Uterus (tissue), 4 donors: Measurements from ENCODE around the gene LRRC1. TPM values are rescaled to one million over a fixed set of nuclear protein-coding genes. Genes with fewer than 3 reads are reported as not detected.

Experiments used
- DNase-seq, 2 donors: peaks; one replicate each; pipeline ENCODE4 v3.0.0-alpha.2; 2019 to 2020
- H3K27ac ChIP-seq, 2 donors: fragments of 200-600 bp; sonication (generic); 1 replicate in 1 of 2; 2 replicates in 1 of 2; pipeline ENCODE4 v1.5.1; 2016 to 2018
- H3K27me3 ChIP-seq, 2 donors: fragments of 200-600 bp; sonication (generic); one replicate each; pipeline ENCODE4 v1.5.1; 2018 to 2019; ENCODE audit warnings: control low read depth in 1 of 2
- H3K36me3 ChIP-seq, 2 donors: fragments of 200-600 bp; sonication (generic); one replicate each; pipeline ENCODE4 v1.5.1; 2019; ENCODE audit warnings: control low read depth in 1 of 2
- H3K4me1 ChIP-seq, 2 donors: fragments of 200-600 bp; sonication (generic); one replicate each; pipeline ENCODE4 v1.5.1; 2018 to 2019; ENCODE audit warnings: control low read depth in 1 of 2
- H3K4me3 ChIP-seq, 2 donors: fragments of 200-600 bp; sonication (generic); 1 replicate in 1 of 2; 2 replicates in 1 of 2; pipeline ENCODE4 v1.5.1; 2018 to 2019; ENCODE audit warnings: mild to moderate bottlenecking in 1 of 2
- H3K9me3 ChIP-seq, 2 donors: fragments of 200-600 bp; sonication (generic); one replicate each; pipeline ENCODE4 v1.5.1; 2019; ENCODE audit warnings: control low read depth in 1 of 2
- CTCF ChIP-seq, 4 experiments: fragments of 200-600 bp in 2 of 4; fragments of 450-650 bp in 2 of 4; sonication (generic) in 2 of 4; IDR thresholded peaks; one replicate each; pipeline ENCODE4 v1.5.1; 2016 to 2019; ENCODE audit warnings: antibody characterized with exemption in 4 of 4, mild to moderate bottlenecking in 2 of 4, moderate library complexity in 1 of 4
- POLR2A ChIP-seq, 2 donors: fragments of 450-650 bp; IDR thresholded peaks; one replicate each; pipeline ENCODE4 v1.6.1; 2016; ENCODE audit warnings: antibody characterized with exemption in 2 of 2, mild to moderate bottlenecking in 1 of 2, moderate library complexity in 1 of 2
- intact Hi-C: fragments of 100-400 bp; cut with DNase I; formaldehyde crosslinking; loops from one replicate; pipeline ENCODE4 v1.15.1; 2023; ENCODE audit warnings: low total_unique reads
- total RNA-seq, 4 donors: library from RNA; depleted of rRNA in 3 of 4; stranded (reverse); fragments of >200 nt in 3 of 4; gene quantifications; one replicate each; pipeline versions ENCODE4 v1.1.0 to v1.2.4, GENCODE V29; 2014 to 2023
- donor health status: DM: yes; HTN: yes; CAD: no.

Gene LRRC1
- total RNA-seq, 4 donors from 2014 or later: 4.4 to 39.7 (median 17.7) TPM

GRCh38 chr6:53752856-53753255 lies 41.9 kb upstream of the LRRC1 start:
- intact Hi-C loops: no loop called here
- no peak for DNase-seq
- no peaks in the 10 kb centered on the region for H3K27me3 ChIP-seq
- H3K27ac ChIP-seq: no peak overlapping the region
- no peaks in the 10 kb centered on the region for H3K9me3 ChIP-seq
- no peaks in the 10 kb centered on the region for H3K36me3 ChIP-seq
- no peak overlapping the region for H3K4me3 ChIP-seq
- no peak for TF ChIP-seq CTCF (IDR thresholded peaks at IDR 0.05)
- no peak for TF ChIP-seq POLR2A (IDR thresholded peaks at IDR 0.05)
- no peaks in the 10 kb centered on the region for H3K4me1 ChIP-seq

GRCh38 chr6:53754330-53754729 lies 40.5 kb upstream of the LRRC1 start:
- no peak overlapping the region for H3K4me3 ChIP-seq

GRCh38 chr6:53756396-53756795 lies 38.4 kb upstream of the LRRC1 start:
- H3K9me3 ChIP-seq: no peaks in the 10 kb centered on the region
- H3K4me3 ChIP-seq: no peak overlapping the region
- DNase-seq: no peak
- intact Hi-C loops: no loop called here
- H3K4me1 ChIP-seq: no peaks in the 10 kb centered on the region
- no peak overlapping the region for H3K27ac ChIP-seq
- H3K27me3 ChIP-seq: no peaks in the 10 kb centered on the region
- TF ChIP-seq CTCF (IDR thresholded peaks at IDR 0.05): no peak
- no peak for TF ChIP-seq POLR2A (IDR thresholded peaks at IDR 0.05)
- H3K36me3 ChIP-seq: no peaks in the 10 kb centered on the region

More at GRCh38 chr6:53754330-53754729, 40.5 kb upstream of the LRRC1 start:
- H3K9me3 ChIP-seq: no peaks in the 10 kb centered on the region
- H3K4me1 ChIP-seq: no peaks in the 10 kb centered on the region
- no peak overlapping the region for H3K27ac ChIP-seq
- H3K36me3 ChIP-seq: no peaks in the 10 kb centered on the region
- intact Hi-C loops: no loop called here
- DNase-seq: no peak
- H3K27me3 ChIP-seq: no peaks in the 10 kb centered on the region
- no peak for TF ChIP-seq POLR2A (IDR thresholded peaks at IDR 0.05)
- TF ChIP-seq CTCF (IDR thresholded peaks at IDR 0.05): no peak

GRCh38 chr6:53758496-53758895 lies 36.3 kb upstream of the LRRC1 start:
- intact Hi-C loops: no loop called here
- no peak overlapping the region for H3K4me3 ChIP-seq
- TF ChIP-seq POLR2A (IDR thresholded peaks at IDR 0.05) (no peak), CTCF (IDR thresholded peaks at IDR 0.05) (no peak)
- no peaks in the 10 kb centered on the region for H3K4me1 ChIP-seq
- no peaks in the 10 kb centered on the region for H3K36me3 ChIP-seq
- H3K9me3 ChIP-seq: no peaks in the 10 kb centered on the region
- no peak for DNase-seq
- H3K27ac ChIP-seq: no peak overlapping the region
- no peaks in the 10 kb centered on the region for H3K27me3 ChIP-seq

GRCh38 chr6:53761036-53761435 lies 33.8 kb upstream of the LRRC1 start:
- no peak for TF ChIP-seq CTCF (IDR thresholded peaks at IDR 0.05)
- TF ChIP-seq POLR2A (IDR thresholded peaks at IDR 0.05): no peak

More at GRCh38 chr6:53761036-53761435, 33.8 kb upstream of the LRRC1 start:
- Histone ChIP-seq H3K4me3 (no peak overlapping the region), H3K27me3 (no peaks in the 10 kb centered on the region), H3K9me3 (no peaks in the 10 kb centered on the region), H3K4me1 (no peaks in the 10 kb centered on the region), H3K27ac (no peak overlapping the region), H3K36me3 (no peaks in the 10 kb centered on the region)
- intact Hi-C loops: no loop called here
- DNase-seq: no peak
